Gastroesophageal sphincter (tissue), 4 donors: ENCODE data around the gene AAK1. TPM values are rescaled to one million over a fixed set of nuclear protein-coding genes. Genes with fewer than 3 reads are reported as not detected.

ENCODE experiments used
- ATAC-seq: fragments of 150-250 bp; one replicate; pipeline ENCODE4 v1.9.1; 2016; ENCODE audit warnings: mild to moderate bottlenecking, moderate library complexity
- H3K27ac ChIP-seq, 4 donors: fragments of 200-600 bp; sonication (generic) in 3 of 4; 1 replicate in 3 of 4; 2 replicates in 1 of 4; pipeline ENCODE4 v1.5.1; 2016 to 2019
- H3K27me3 ChIP-seq: fragments of 200-600 bp; sonication (generic); one replicate; pipeline ENCODE4 v1.5.1; 2019
- H3K36me3 ChIP-seq, 2 donors: fragments of 200-600 bp; sonication (generic); one replicate each; pipeline ENCODE4 v1.5.1; 2019; ENCODE audit warnings: control low read depth in 1 of 2
- H3K4me1 ChIP-seq, 3 donors: fragments of 200-600 bp; sonication (generic); 1 replicate in 2 of 3; 2 replicates in 1 of 3; pipeline ENCODE4 v1.5.1; 2016 to 2019; ENCODE audit warnings: control low read depth in 2 of 3
- H3K4me3 ChIP-seq, 2 donors: fragments of 200-600 bp; sonication (generic); one replicate each; pipeline ENCODE4 v1.5.1; 2019; ENCODE audit warnings: mild to moderate bottlenecking in 1 of 2, moderate library complexity in 1 of 2
- H3K9me3 ChIP-seq, 3 donors: fragments of 200-600 bp; sonication (generic); one replicate each; pipeline ENCODE4 v1.5.1; 2017 to 2019; ENCODE audit warnings: control low read depth in 2 of 3
- CTCF ChIP-seq, 4 experiments: fragments of 200-600 bp in 2 of 4; fragments of 450-650 bp in 2 of 4; sonication (generic) in 1 of 4; IDR thresholded peaks; one replicate each; pipeline ENCODE4 v1.5.1; 2017 to 2019; ENCODE audit warnings: antibody characterized with exemption in 4 of 4, mild to moderate bottlenecking in 2 of 4, moderate library complexity in 2 of 4
- EP300 ChIP-seq: sonication (generic); formaldehyde crosslinking; IDR thresholded peaks from one replicate; pipeline ENCODE4 v1.6.1; 2017; ENCODE audit warnings: antibody characterized with exemption, mild to moderate bottlenecking
- POLR2A ChIP-seq, 2 donors: fragments of 450-650 bp; IDR thresholded peaks; one replicate each; pipeline ENCODE4 v1.6.1; 2017; ENCODE audit warnings: antibody characterized with exemption in 2 of 2, mild to moderate bottlenecking in 2 of 2, moderate library complexity in 1 of 2
- POLR2AphosphoS5 ChIP-seq: sonication (generic); formaldehyde crosslinking; IDR thresholded peaks from one replicate; pipeline ENCODE4 v1.6.1; 2017; ENCODE audit warnings: antibody characterized with exemption
- WGBS, 2 donors: methylation state at CpG; one replicate each; pipeline ENCODE4 v1.1.5; 2018; ENCODE audit warnings: low coverage in 1 of 2; 5-methylcytosine and 5-hydroxymethylcytosine counted together
- total RNA-seq, 4 donors: library from RNA; depleted of rRNA; stranded (reverse); fragments of >200 nt; gene quantifications; one replicate each; pipeline ENCODE4 v1.1.0, GENCODE V29; 2016

Gene AAK1
- total RNA-seq, 4 donors from 2014 or later: 32.3 to 55.9 (median 49.6) TPM

GRCh38 chr2:69588945-69589344 lies 54.6 kb downstream of the AAK1 start:
- no peak for TF ChIP-seq CTCF (IDR thresholded peaks at IDR 0.05)
- TF ChIP-seq POLR2AphosphoS5: no peak

DNA sequence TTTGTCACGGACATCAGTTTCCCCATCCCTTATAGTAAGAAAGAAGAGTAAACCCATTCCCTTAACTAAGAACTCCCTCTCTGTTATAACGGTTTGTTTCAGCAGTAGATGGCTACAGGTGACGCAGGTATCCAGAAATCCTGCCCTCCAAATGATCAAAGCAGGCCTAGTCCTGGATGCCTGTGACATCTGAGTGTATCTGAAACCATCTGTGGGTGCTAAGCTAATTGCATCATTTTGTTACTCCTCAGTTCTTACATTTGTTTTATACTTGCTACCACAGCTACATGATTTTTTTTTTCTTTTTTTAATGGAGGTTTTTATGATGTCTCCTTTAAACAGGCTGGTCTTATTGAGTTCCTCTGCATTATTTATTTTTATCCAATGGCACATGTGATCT lies 55.1 kb downstream of the AAK1 start:
- Histone ChIP-seq H3K27me3 (no peaks in the 10 kb centered on the region), H3K36me3 (no peaks in the 10 kb centered on the region), H3K9me3 (no peaks in the 10 kb centered on the region), H3K4me3 (no peak overlapping the region), H3K27ac (no peak overlapping the region), H3K4me1 (peaks cover 0 to 31% (median 4%) of the 10 kb centered on the region in 3 donors)
- 87 to 93% methylated on average over 2 to 3 of the region's 3 CpGs for WGBS, 2 donors
- ATAC-seq: no peak
- TF ChIP-seq POLR2A (IDR thresholded peaks at IDR 0.05) (no peak), EP300 (no peak), CTCF (IDR thresholded peaks at IDR 0.05) (no peak), POLR2AphosphoS5 (no peak)

More at GRCh38 chr2:69588945-69589344, 54.6 kb downstream of the AAK1 start:
- Histone ChIP-seq H3K4me1 (peaks cover 0 to 30% (median 3%) of the 10 kb centered on the region in 3 donors), H3K27me3 (no peaks in the 10 kb centered on the region), H3K4me3 (no peak overlapping the region), H3K9me3 (no peaks in the 10 kb centered on the region), H3K36me3 (no peaks in the 10 kb centered on the region), H3K27ac (no peak overlapping the region)
- ATAC-seq: no peak
- 82 to 88% methylated on average over 6 of the region's 6 CpGs for WGBS, 2 donors

DNA sequence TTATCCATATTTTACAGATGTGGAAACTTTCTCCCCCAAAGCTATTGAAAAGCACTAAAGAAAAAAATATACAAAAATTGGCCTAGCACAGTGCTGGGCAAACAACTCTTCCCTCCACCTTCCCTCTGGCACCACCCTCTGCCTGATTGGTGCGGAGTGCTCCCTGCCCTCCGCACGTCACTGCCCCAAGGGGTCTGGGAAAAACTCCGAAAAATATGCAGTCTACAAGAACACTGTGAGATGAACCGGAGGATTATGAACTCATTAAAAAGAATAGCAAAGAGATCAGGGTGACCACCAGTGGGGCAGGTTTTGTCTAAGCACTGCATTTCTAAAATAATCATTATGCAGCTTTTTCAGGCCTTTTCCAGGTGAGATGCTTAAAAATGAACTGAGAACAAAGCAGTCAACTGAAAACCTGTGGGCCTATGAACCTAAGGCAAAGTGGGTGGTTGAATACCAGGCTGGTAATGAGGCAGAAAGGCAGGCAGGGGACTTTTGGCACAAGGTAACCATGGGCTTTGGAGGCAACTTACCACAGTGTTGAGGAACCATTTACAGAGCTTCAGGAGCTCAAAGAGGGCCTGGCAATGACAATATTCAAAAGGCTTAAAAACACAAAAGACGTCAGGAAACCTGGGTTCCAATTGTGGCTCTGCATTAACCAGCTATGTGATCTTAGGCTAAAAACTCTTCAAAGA lies 57.5 kb downstream of the AAK1 start:
- no peaks in the 10 kb centered on the region for H3K36me3 ChIP-seq
- no peak for ATAC-seq
- 96% methylated on average over 4 to 6 of the region's 6 CpGs for WGBS, 2 donors
- no peaks in the 10 kb centered on the region for H3K27me3 ChIP-seq
- peaks cover 0 to 52% (median 14%) of the 10 kb centered on the region in 3 donors for H3K4me1 ChIP-seq
- no peak overlapping the region for H3K4me3 ChIP-seq
- H3K9me3 ChIP-seq: no peaks in the 10 kb centered on the region
- TF ChIP-seq POLR2A (IDR thresholded peaks at IDR 0.05) (no peak), EP300 (no peak), CTCF (IDR thresholded peaks at IDR 0.05) (no peak), POLR2AphosphoS5 (no peak)
- no peak overlapping the region for H3K27ac ChIP-seq

- TF ChIP-seq EP300: no peak
- TF ChIP-seq POLR2AphosphoS5: no peak
- TF ChIP-seq POLR2A (IDR thresholded peaks at IDR 0.05): no peak
- TF ChIP-seq CTCF (IDR thresholded peaks at IDR 0.05): no peak
- Histone ChIP-seq H3K4me3 (no peak overlapping the region), H3K4me1 (peaks cover 0 to 41% (median 14%) of the 10 kb centered on the region in 3 donors), H3K27ac (no peak overlapping the region), H3K9me3 (no peaks in the 10 kb centered on the region), H3K27me3 (no peaks in the 10 kb centered on the region), H3K36me3 (no peaks in the 10 kb centered on the region)
- 87 to 93% methylated on average over 6 to 8 of the region's 9 CpGs for WGBS, 2 donors
- ATAC-seq: no peak
Measured at GRCh38 chr2:69584127-69584889, 59.2 kb downstream of the AAK1 start.
